ENCODE data around the gene TECPR2.

Gene TECPR2

GRCh38 chr14:102375119-102375518, 12.4 kb downstream of the TECPR2 start:
- no peak for DNase-seq

GRCh38 chr14:102377696-102378095, 15.0 kb downstream of the TECPR2 start:
- no peak for DNase-seq

DNA sequence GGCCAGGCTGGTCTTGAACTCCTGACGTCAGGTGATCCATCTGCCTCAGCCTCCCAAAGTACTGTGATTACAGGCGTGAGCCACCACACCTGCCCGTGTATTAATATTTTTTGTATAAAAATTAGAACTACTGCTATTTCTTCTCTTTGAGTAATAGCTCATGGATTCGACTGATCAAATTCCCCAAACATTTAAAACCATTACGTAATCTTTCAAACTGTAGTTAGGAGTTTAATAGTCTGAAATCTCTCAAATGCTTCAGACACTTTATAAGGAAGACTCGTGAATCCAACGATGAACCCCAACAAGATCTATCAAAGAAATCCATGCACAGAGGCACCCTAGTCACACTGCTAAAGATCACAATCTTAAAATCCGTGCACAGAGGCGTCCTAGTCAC, 16.1 kb downstream of the TECPR2 start:
- DNase-seq: no peak

DNA sequence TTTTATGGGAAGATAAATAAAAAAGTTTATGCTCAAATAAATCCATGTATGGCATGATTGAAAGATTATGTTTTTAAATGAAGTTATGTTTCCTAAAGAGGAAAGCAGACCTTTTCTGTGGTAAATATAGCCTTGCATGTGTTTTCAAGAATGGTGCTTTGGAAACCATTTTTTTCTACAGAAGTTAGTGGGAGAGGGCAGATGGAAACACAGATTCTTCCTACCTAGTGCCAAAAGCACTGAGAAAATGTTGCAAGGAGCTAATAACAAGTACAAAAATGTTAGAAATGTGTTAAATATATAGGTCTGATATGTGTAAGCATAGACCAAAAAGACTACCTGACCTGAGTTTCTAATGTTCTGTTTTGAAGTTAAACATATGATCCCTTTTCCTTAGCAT, 24.3 kb downstream of the TECPR2 start:
- DNase-seq: no peak

GRCh38 chr14:102389246-102389645, 26.5 kb downstream of the TECPR2 start:
- no peak for DNase-seq

DNA sequence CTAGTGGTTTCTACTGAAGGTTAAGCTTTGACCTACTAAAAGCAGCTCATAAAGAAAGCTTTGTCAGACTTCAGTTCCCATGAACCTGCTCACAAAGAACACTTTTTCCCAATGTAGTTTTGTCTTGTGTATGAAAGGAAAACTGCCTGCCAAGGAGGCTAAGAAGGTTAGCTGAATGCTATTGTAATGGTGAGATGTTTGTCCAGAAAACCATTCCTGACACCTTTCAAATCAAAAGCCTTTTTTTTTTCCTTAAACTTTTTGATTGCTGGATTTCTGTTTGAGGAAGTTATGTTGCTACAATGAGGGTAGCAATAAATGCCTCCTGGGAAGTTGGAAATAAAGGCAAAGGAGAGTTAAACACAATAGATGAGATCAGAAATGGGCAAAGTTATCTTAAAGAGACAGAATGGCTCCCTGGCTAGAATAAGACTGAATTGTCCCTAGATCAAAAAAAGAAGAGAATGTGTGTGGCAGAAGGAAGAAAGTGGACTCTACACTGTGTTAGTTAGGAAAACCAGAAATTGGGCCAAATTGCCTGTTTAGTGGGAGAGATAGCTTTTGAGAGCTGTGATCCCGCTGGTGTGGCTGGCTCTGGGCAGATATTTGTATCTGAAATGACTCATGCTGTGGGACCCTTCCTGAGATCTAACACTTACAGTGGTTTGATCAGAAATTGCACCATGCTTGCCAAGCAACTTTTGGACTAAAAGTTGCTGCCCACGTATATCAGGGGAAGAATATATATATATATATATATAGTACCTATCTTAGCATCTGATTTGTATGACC, 27.5 kb downstream of the TECPR2 start:
- no peak for DNase-seq

GRCh38 chr14:102392506-102392905, 29.8 kb downstream of the TECPR2 start:
- no peak for DNase-seq

DNA sequence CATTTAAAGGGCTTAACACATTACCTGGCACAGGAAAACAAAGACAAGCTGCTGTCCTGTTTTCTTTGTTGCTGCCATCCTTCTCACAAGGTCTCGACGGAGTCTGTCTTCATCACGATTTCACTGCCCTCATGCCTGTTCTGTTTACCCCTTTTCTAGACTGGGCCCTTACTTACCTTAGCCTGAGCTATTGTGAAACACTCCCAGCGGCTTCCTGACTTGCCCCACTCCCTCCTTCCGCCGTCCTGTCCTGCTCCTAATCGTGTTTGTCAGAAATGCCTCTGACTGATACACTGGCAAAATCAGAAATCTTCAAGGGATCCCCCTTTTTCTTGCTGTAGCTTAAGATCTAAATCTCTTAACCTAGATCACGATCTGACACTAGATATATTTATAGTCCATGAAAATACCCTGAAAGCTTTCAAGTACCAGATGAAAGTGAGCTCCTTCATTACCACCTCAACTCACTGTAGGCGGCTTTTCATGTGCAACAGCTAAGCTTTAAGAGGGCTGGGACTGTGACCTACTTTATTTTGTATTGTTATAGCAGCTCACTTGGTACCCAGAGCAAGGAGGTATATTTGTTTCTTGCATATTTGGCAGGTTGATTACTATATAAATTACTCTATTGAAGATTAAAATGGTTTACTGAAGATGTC, 32.1 kb downstream of the TECPR2 start:
- peak in 1 of 2 donors; percentile 18 for DNase-seq

DNA sequence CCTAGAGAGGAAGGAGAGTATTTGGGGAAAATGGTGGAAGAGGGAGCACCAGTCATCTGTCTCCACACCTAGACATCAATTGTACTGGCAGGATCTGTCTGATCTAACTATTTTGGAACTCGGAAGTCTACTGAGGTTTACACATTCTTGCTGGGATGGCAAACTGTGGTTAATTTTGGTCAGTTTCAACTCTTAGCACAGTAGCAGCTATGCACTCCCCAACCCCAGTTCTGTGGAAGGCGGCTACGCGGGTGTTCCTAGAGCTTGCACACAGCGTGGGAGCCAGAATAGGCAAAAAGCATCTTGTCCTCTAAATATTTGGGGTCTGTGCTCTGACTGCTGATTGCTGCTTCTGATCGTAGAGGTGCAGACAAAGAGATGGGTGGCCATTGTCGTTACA, 33.8 kb downstream of the TECPR2 start:
- DNase-seq: no peak

DNA sequence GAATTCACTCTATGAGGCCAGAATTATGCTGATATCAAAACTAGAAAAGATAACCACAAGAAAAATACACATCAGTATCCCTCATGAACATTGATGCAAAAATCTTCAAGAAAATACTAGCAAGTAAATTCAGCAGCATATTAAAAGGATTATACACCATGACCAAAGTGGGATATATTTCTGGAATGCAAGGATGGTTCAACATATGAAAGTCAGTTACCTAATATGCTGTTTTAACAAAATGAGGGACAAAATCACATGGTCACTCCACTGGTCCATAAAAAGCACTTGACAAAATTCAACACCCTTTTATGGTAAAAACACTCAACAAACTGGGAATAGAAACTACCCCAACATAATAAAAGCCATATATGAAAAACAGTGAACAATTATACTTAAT, 40.3 kb downstream of the TECPR2 start:
- DNase-seq: no peak

GRCh38 chr14:102407258-102407657, 44.5 kb downstream of the TECPR2 start:
- DNase-seq: no peak

DNA sequence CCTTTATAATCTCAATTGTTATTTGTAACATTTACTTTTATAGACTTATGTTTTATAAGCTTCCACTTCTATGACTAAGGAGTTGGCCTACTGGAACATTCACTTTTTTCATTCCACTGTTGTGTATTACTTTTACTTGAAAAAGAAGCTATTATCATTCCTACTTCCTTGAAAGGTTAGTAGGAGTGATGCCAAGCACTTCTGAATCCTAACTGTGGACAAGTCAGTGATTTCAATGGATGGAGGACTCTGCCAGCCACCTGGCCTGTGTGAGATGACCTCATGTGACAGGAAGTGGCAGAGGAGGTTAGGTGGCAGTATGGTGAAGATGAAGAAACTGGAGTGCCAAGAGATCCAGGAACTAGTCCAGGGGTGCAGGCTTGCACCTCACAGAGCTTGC, 46.0 kb downstream of the TECPR2 start:
- DNase-seq: no peak

DNA sequence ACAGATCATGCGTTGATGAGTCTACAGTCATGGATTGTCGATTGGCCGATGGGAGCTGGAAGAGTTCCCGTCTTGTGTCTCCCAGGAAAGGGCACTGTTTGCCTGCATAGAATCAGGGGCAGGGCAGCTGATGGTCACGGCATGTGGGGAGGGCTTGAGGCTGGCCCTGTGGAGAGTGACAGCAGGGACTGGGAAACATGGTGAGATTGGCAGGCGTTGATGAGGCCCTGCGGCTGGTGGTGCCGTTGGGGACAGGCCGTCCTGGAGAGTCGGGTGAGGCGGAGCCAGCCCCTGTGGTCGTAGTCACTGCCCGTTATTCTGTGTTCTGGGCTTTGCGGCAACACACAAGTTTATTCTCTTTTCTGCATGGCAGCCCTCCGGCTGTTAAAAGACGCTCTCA, 52.9 kb downstream of the TECPR2 start:
- DNase-seq: no peak

DNA sequence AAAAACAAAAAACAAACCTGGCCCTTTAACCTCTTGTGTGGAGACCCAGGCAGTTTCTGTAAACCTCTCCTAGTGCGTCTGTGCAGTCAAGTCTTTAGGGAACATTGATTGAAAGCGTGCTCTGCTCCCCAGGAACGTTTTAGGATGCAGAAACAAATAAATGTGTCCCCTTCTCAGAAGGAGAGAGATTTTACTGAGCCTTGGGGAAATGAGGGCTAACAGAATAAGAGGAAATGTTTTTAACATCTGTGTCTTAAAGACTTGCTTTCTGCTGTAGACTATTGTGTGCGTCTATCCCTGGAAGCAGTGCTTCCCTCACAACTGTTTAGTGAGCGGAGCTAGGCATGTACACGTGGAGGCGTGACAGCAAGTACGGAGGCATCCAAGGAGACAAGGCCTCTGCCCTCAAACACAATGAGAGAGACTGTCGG, 54.3 kb downstream of the TECPR2 start:
- DNase-seq: no peak

- no peak for DNase-seq
Observed at GRCh38 chr14:102417646-102418045, 54.9 kb downstream of the TECPR2 start.

- no peak for DNase-seq
Observed at GRCh38 chr14:102418169-102418852, 55.6 kb downstream of the TECPR2 start.

DNA sequence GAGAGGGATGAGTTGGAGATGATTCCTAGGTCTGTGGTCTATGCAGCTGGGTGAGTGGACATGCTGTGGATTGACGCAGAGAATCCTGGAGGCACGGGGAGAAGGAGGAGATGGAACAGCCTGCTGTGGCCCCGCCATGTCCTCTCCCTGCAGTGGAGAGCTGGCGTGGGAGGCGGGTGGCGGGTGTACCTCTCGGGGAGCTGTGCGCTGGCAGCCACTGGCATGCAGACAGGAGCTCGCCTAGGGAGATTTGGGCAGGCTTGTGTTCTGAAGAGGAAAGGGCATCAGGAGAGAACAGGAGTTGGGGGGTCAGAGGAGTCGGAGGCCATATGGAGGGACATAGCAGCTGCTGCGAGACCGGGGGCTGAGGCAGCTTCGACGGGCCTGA, 56.1 kb downstream of the TECPR2 start:
- DNase-seq: no peak

- DNase-seq: no peak
Observed at GRCh38 chr14:102419276-102419675, 56.5 kb downstream of the TECPR2 start.

DNA sequence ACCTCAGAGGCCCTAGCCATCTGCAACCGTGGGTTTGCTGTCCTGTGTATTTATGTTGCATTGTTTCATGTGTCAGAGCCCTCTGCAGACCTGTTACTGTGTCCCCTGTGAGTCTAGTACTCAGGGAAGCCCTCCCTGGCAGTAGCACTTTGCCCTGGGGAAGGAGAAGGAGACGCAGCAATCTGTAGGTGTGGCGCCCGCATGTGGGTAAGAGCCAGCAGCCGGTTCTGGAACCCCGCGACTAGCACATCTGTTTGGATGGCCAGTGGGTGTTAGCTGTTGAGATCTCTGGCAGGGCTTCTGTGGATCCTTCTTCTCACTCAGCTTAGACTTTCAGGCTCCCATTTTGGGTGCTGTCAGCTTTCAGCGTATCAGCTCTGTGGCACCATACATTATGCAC, 57.0 kb downstream of the TECPR2 start:
- DNase-seq: no peak

GRCh38 chr14:102421411-102422057, 58.8 kb downstream of the TECPR2 start:
- DNase-seq: no peak

DNA sequence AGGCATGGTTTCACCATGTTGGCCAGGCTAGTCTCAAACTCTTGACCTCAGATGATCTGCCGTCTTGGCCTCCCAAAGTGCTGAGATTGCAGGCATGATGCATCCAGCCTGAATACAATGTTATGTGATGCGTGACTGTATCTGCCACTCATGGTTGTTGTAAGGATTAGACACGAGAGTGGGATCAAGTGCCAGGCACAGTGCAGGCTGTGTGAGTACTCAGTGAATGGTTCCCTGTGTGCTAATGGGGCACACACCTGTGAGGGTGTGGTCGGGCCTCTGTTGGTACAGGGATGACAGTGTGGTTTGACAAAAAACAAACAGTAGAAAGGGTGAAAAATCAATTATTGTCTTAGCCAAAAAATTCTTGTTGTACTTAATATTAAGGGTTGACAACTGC, 61.8 kb downstream of the TECPR2 start:
- DNase-seq: no peak

GRCh38 chr14:102424923-102425322, 62.2 kb downstream of the TECPR2 start:
- no peak for DNase-seq

- DNase-seq: no peak
Observed at GRCh38 chr14:102426796-102427195, 64.1 kb downstream of the TECPR2 start.

DNA sequence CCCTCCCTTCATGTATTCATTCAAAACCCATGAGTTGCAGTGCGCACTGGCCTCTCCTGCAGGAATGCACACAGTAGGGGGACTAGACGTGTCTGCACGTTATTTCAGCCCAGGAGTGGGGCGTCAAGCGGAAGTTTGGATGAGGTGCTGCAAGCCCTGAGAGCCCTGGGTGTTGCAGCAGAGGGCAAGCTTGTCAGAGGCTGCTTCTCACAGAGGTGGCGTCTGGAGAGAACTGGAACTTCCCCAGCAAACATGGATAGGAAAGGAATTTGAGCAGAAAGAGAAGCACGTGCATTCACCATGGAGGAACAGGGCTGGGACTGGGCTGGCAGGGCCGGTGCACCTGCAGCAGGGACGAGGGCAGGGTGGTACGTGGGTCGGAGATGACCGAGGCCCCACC, 64.9 kb downstream of the TECPR2 start:
- DNase-seq: no peak

Measured in CD4-positive, alpha-beta T cell treated with Interleukin-4 for 1 hour (primary cell).